Measurements from ENCODE around the gene NOS1AP.

- TF ChIP-seq MAX (IDR thresholded peaks at IDR 0.05; ENCODE audit: low read depth, low read length) (no peak), CTCF (IDR thresholded peaks at IDR 0.05; ENCODE audit: low read depth, low read length) (no peak), POLR2A (IDR thresholded peaks at IDR 0.05; ENCODE audit: extremely low read depth, insufficient read length) (no peak)
These were observed 301.2 kb downstream of the NOS1AP start for GRCh38 chr1:162370721-162371120.
